SK-N-SH (cell line): Measurements from ENCODE around the gene DLL4.

ENCODE experiments used
- CTCF ChIP-seq: fragments of 200-600 bp; sonication (generic); IDR thresholded peaks from 2 replicates; pipeline ENCODE4 v1.6.1; 2017; ENCODE audit warnings: antibody characterized with exemption, mild to moderate bottlenecking, moderate library complexity
- EZH2phosphoT487 ChIP-seq: fragments of 200-600 bp; sonication (generic); IDR thresholded peaks from 2 replicates; pipeline ENCODE4 v1.6.1; 2017; ENCODE audit warnings: low read depth, mixed run types, mild to moderate bottlenecking, antibody characterized with exemption, moderate library complexity, borderline replicate concordance
- MAX ChIP-seq: IDR thresholded peaks from 2 replicates; pipeline ENCODE4 v1.4.0; 2012; ENCODE audit warnings: low read depth
- TCF12 ChIP-seq: IDR thresholded peaks from 2 replicates; pipeline ENCODE4 v1.4.0; 2012

- TF ChIP-seq MAX (no peak), CTCF (no peak), EZH2phosphoT487 (no peak), TCF12 (no peak)
Observed at GRCh38 chr15:40915679-40916078, 13.5 kb upstream of the DLL4 start.
